ENCODE measurements around the gene MYBPC3. TPM values are rescaled to one million over a fixed set of nuclear protein-coding genes. Genes with fewer than 3 reads are reported as not detected.
"Not testable (repeated sequence)": the region's sequence is repeated elsewhere in the genome, so short reads cannot be mapped to it uniquely, and the experiment has no call there.

Gene MYBPC3
- total RNA-seq, 2 donors from 2014 or later, result not detected

DNA sequence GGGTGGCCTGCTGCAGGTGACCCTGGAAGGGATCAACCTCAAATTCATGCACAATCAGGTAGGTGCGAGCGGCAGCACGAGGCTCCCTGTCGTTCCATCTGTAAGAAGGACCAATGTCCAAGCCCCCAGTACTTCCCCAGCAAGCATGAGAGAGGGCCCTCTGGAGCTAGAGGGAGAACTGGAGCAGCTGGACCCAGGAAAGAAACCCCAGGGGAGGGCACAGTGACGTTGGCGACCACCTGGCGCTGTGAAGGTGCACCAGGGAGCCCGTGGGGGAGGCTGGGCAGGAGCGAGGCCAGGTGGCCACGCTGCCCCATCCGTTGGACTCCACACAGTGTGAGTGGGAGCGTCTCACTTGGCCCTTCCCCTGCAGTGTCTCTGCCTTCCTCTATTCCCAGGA is 28.0 kb downstream of the MYBPC3 start:
- Mint-ChIP-seq H3K36me3 (peaks cover 0 to 6% of the 10 kb centered on the region in 2 donors), H3K27ac (no peak overlapping the region), H3K9me3 (no peaks in the 10 kb centered on the region)
- ATAC-seq, result no peak
- DNase-seq (ENCODE audit: low spot score in 2 of 2), result no peak

DNA sequence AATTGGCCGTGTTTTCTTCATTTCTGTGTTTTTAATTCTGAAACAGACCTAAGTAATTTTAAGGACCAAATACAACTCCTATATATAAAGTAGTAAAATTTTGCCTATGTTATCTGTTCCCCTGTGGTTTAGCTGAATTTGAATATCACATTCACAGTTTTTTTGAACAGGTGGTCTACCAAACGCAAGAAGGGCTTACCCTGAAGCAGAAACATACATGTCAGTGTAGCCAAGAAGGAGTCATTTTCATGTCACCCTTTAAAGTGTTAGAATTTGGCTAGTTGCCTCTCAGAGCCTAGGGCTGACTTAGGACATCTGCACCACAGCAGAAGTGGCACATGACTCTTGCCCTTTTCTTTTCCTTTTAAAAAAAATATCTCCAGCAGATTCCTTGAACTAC is 34.3 kb downstream of the MYBPC3 start:
- DNase-seq (ENCODE audit: low spot score in 2 of 2) (no peak), ATAC-seq (no peak)
- H3K27ac Mint-ChIP-seq, result peak overlapping the region in 1 of 2 donors; percentile 33
- H3K9me3 Mint-ChIP-seq, result no peaks in the 10 kb centered on the region
- H3K36me3 Mint-ChIP-seq, result peaks cover 0 to 11% of the 10 kb centered on the region in 2 donors

DNA sequence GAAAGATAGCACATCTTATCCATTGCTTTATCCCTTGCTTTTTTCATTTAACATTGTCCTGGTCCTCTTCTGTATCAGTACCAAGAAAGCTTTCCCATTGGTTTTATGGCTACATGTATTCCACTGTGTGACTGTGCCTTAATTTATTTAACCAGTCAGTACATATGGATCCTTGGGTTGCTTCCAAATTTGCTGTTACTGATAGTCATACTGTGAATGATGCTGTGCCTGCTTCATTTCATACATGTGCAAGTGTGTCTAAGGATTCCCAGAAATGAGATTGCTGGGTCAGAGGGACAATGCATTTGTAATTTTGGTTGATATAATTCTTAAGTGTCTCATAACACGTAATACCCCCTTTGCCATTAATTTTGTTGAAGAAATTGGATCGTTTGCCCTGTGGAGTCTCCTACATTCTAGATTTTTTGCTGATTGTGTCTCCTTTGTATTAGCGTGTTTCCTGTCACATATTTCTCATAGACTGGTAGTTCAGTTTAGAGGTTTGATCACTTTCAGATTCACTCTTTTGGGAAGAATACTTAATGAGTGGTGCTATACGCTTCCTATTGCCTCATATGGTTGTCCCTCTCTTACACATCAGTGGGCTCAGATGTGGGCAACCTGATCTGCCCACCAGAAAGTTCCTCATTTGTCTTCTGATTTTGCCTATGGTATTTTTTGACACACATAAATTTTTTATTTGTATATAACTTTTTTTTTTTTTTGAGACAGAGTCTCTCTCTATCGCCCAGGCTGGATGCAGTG is 35.3 kb downstream of the MYBPC3 start:
- ATAC-seq (peak; percentile 59 to 88), DNase-seq (ENCODE audit: low spot score in 2 of 2) (no peak)
- peak overlapping the region in 1 of 2 donors; percentile 79 for H3K27ac Mint-ChIP-seq
- H3K9me3 Mint-ChIP-seq, result no peaks in the 10 kb centered on the region
- peaks cover 0 to 11% of the 10 kb centered on the region in 2 donors for H3K36me3 Mint-ChIP-seq

DNA sequence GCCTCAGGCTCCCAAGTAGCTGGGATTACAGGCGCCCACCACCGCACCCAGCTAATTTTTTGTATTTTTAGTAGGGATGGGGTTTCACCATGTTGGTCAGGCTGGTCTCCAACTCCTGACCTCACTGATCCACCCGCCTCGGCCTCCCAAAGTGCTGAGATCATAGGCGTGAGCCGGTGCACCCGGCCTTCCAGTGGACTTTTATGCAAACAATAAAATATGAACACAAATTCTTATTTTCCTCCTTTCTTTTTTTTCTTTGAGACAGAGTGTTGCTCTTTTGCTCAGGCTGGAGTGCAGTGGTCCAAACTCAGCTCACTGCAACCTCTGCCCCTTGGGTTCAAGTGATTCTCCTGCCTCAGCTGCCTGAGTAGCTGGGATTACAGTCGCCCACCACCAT is 36.0 kb downstream of the MYBPC3 start:
- DNase-seq (ENCODE audit: low spot score in 2 of 2); H3K9me3 Mint-ChIP-seq; ATAC-seq: not testable (repeated sequence)
- peaks cover 0 to 11% of the 10 kb centered on the region in 2 donors for H3K36me3 Mint-ChIP-seq
- peak overlapping the region in 1 of 2 donors; percentile 79 for H3K27ac Mint-ChIP-seq

DNA sequence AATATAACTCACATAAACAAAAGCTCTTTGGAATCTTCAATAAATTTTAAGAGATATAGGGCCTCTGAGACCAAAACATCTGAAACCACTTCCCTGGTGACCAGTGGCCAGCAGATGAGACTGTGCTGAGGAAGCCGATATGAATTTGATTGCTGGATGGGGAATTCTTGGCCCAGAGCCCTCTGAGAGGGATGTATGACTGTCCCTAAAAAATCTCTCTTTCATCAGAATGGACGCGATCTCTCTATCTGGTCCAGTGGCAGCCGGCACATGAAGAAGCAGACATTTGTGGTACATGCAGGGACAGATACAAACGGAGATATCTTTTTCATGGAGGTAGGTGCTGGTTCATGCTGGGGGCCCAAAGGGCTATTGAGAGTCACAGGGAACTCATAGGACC is 37.5 kb downstream of the MYBPC3 start:
- H3K36me3 Mint-ChIP-seq, result peaks cover 0 to 11% of the 10 kb centered on the region in 2 donors
- DNase-seq (ENCODE audit: low spot score in 2 of 2), result no peak

DNA sequence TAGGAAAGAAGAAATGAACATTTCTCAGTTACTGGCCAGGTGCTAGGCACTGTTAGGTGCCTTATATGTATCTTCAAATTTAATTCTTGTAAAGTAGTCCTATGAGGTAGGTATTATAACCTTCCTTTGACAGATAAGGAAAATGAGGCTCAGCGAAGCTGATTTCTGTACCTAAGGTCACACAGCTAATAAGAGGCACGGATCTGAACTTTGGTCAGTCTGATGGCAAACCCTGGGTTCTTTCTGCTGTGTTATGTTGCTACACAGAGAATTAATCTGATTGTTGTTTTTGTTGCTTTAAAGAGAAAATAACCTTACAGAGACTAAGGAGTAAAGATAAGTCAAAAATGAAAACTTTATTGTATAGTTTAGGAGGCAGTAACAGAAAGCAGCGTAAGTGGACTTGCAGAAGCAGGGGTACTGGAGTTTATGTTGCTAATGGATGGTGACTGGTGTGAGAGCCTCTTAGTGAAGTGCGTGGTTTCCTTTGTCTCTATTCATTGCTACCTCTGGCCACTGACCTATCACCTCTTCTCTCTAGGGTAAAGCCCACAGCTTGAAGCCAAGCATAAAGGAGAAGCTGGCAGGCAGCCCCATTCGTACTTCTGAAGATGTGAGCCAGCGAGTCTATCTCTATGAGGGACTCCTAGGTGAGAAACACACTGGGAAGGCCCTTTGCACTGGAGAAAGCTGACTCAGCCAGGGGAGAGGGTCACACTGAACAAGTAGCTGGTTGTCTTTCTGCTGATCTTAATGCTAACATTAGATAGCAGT is 44.3 kb downstream of the MYBPC3 start:
- DNase-seq (ENCODE audit: low spot score in 2 of 2) (no peak), ATAC-seq (no peak)
- H3K36me3 Mint-ChIP-seq, result peaks cover 15 to 17% of the 10 kb centered on the region in 2 donors
- peak overlapping the region in 1 of 2 donors; percentile 62 for H3K27ac Mint-ChIP-seq
- no peaks in the 10 kb centered on the region for H3K9me3 Mint-ChIP-seq

More for the DNA sequence above, 37.5 kb downstream of the MYBPC3 start:
- Mint-ChIP-seq H3K27ac (no peak overlapping the region), H3K9me3 (no peaks in the 10 kb centered on the region)
- ATAC-seq, result no peak

DNA sequence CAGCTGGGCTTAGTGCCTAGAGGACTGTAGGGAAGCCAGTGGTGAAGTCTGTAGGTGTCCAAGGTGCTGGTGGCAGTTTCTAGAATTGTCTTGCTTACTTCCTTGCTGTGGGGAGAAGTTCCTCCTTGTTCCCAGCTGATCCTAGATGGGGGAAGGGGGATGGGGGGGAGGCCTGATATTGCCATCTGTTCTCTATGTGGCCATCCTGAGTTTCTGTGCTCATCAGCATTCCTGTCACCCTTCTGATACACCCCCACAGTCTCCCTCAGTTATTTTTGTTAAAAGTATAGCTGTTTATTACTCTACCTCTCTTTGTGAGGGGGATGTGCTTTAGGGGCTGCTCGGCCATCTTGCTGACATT is 46.0 kb downstream of the MYBPC3 start:
- peak overlapping the region in 1 of 2 donors; percentile 72 for H3K27ac Mint-ChIP-seq
- ATAC-seq (no peak), DNase-seq (ENCODE audit: low spot score in 2 of 2) (no peak)
- H3K36me3 Mint-ChIP-seq, result peaks cover 31 to 34% of the 10 kb centered on the region in 2 donors
- H3K9me3 Mint-ChIP-seq, result peaks cover 7 to 8% of the 10 kb centered on the region in 2 donors

DNA sequence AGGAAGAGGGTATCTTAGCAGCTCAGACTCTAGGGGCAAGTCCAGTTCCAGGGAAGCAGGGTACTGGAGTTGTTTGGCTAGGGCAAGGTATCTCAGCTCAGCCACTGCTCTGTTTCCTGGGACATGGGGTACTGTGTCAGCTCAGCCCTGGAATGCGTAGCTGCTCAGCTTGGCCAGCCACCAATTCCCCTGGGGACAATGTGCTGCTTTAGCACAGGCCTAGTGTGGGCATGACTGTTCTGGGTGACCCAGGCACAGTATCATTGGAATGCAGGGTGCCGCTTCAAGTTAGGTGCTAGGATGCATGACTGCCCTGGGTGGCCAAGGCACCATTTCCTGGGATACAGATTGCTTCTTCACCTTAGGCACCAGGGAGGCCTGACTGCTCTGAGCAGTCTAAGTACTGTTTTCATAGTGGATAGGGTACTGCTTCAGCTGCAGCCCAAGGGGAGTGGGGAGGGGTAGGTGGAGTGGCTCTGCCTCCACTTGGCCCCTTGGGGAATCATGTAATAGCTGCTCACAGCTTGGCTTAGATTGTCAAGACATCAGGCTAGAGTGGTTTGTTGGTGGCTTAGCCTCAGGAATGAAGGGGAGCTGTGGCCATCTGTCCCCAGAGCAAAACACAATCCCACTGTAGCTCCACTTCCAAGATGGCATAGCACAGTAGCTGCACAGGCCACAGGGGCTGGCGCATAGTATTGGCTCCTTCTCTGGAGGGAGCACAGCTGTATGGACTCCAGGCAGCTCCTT is 46.6 kb downstream of the MYBPC3 start:
- DNase-seq (ENCODE audit: low spot score in 2 of 2) (peak in 1 of 2 donors; percentile 18), ATAC-seq (peak in 1 of 2 donors; percentile 24)
- Mint-ChIP-seq H3K27ac (no peak overlapping the region), H3K9me3 (peaks cover 7 to 8% of the 10 kb centered on the region in 2 donors), H3K36me3 (peaks cover 37 to 40% of the 10 kb centered on the region in 2 donors)

DNA sequence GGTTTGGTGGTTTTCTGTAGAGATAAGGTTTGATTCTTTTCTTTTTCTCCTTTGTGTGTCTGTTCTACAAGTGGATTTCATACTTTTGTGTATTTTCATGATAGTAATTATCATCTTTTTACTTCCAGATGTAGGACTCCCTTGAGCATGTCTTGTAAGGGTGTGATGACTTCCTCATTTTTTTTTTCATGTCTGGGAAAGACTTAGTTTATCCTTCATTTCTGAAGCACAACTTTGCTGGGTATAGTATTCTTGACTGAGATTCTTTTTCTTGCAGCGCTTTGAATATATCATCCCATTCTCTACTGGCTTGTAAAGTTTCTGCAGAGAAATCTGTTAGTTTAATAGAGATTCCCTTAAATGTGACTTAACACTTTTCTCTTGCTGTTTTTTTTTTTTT is 49.6 kb downstream of the MYBPC3 start:
- peaks cover 62 to 67% of the 10 kb centered on the region in 2 donors for H3K36me3 Mint-ChIP-seq
- DNase-seq (ENCODE audit: low spot score in 2 of 2), result no peak
- peak overlapping the region; percentile 3 to 55 for H3K27ac Mint-ChIP-seq
- peaks cover 7 to 8% of the 10 kb centered on the region in 2 donors for H3K9me3 Mint-ChIP-seq
- ATAC-seq, result no peak

DNA sequence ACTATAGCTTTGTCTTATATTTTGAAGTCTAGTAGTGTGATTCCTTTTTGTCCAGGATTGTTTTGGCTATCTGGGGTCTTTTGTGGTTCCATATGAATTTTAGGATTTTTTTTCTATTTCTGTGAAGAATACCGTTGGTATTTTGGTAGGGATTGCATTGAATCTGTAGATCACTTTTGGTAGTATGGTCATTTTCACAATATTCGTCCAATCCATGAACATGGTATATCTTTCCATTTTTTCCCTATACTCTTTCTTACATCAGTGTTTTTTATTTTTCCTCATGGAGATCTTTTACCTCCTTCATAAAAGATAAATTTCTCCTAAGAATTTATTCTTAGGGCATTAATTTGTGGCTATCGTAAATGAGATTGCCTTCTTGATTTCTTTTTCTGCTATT is 53.4 kb downstream of the MYBPC3 start:
- no peak overlapping the region for H3K27ac Mint-ChIP-seq
- peaks cover 7 to 8% of the 10 kb centered on the region in 2 donors for H3K9me3 Mint-ChIP-seq
- DNase-seq (ENCODE audit: low spot score in 2 of 2) (no peak), ATAC-seq (no peak)
- peaks cover 55 to 60% of the 10 kb centered on the region in 2 donors for H3K36me3 Mint-ChIP-seq

DNA sequence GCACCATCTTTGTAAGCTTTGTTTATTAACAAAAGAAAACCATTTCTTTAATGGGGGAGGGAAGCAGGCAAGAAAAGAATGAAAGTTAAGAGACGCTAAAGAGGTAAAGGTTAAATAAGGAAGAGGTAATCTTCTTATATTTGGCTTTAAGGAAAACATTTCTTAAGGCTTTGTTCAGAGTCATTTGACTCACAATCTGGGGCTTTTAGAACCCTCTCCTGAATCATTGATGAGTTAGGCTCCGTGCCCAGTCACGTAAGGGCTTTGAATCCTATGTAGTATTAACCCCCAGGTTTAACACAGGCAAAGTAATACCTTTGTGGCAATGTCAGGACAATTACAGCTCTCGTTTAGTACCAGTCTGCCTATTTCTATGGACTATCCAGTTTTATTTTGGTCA is 56.5 kb downstream of the MYBPC3 start:
- Mint-ChIP-seq H3K9me3 (no peaks in the 10 kb centered on the region), H3K27ac (no peak overlapping the region), H3K36me3 (peaks cover 31% of the 10 kb centered on the region in 2 donors)
- no peak for ATAC-seq
- no peak for DNase-seq (ENCODE audit: low spot score in 2 of 2)

DNA sequence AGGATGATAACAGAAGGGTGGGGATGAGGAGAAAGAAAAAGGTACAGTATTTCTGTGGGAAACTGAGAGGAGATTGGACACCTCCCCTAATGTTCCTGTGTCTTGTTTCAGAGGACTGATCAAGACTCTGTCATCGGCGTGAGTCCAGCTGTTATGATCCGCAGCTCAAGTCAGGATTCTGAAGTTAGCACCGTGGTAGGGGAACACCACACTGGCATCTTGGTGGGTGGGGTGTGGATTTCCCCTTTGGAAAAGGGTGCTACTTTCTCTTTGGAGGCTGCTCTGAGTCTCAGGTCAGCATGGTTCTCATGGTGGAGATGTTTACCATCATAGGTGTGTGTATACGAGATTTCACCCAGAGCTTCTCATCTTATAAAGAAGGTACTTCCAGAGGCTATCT is 57.1 kb downstream of the MYBPC3 start:
- DNase-seq (ENCODE audit: low spot score in 2 of 2) (no peak), ATAC-seq (no peak)
- peaks cover 24 to 25% of the 10 kb centered on the region in 2 donors for H3K36me3 Mint-ChIP-seq
- H3K9me3 Mint-ChIP-seq, result no peaks in the 10 kb centered on the region
- H3K27ac Mint-ChIP-seq, result peak overlapping the region in 1 of 2 donors; percentile 77

DNA sequence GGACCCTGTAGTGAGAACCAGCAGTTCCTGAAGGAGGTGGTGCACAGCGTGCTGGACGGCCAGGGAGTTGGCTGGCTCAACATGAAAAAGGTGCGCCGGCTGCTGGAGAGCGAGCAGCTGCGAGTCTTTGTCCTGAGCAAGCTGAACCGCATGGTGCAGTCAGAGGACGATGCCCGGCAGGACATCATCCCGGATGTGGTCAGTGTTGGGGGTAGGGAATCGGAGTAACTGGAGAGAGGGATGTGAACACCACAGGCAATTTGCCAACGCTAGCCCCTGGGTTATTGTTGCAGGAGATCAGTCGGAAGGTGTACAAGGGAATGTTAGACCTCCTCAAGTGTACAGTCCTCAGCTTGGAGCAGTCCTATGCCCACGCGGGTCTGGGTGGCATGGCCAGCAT is 62.6 kb downstream of the MYBPC3 start:
- DNase-seq (ENCODE audit: low spot score in 2 of 2) (no peak), ATAC-seq (no peak)
- H3K27ac Mint-ChIP-seq, result no peak overlapping the region
- H3K36me3 Mint-ChIP-seq, result peaks cover 8 to 17% of the 10 kb centered on the region in 2 donors
- H3K9me3 Mint-ChIP-seq, result no peaks in the 10 kb centered on the region

DNA sequence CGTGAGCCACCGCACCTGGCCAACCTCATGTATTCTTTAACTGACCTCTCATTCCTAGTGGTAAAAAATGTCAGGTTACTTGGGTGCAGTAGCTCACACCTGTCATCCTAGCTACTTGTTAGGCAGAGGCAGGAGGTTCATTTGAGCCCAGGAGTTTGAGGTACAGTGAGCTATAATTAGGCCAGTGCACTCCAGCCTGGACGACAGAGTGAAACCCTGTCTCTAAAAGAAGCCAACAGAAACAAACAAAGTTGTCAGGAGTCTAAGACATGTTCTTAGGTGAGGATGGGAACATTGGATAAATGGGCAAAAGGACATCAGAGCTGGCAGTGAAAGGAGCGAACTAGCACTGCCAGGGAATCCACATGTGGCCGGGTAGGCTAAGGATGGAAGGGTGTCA is 64.4 kb downstream of the MYBPC3 start:
- ATAC-seq, result no peak
- peaks cover 8 to 29% of the 10 kb centered on the region in 2 donors for H3K36me3 Mint-ChIP-seq
- no peak overlapping the region for H3K27ac Mint-ChIP-seq

DNA sequence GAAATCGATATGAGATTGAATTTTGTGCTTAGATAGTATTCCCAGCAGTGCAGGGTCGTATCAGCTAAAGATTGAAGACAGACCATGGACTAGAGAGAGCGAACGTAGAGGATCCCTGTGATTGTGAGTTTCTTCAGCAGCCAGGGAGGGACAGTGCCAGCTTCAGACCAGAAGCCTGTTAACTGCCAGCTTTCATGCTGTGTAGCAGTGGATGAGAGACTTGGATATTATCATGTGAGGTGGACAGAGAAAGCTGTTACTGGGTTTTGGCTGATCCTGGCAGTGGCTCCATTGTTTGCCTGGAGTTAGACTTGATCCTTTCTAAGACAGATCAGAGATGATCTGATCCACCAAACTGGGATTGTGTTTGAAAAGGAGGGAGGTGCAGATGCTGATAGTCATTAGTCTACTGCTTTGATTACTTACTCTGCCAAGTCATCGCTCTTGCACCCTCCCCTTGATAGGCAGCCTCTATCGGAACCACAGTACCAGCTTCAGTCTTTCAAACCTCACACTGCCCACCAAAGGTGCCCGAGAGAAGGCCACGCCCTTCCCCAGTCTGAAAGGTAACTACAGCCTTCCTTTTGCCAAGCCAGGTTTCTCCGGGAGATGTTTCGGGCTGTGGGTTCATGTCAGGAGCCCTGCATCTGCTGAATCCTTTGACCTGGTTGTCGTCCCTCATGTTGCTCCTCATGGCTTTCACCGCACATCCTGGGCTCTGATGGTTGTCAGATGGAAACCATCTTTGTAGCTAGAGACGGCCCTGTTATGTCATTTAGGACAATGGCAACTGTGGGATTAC is 66.3 kb downstream of the MYBPC3 start:
- Mint-ChIP-seq H3K9me3 (no peaks in the 10 kb centered on the region), H3K36me3 (peaks cover 8 to 34% of the 10 kb centered on the region in 2 donors), H3K27ac (peak overlapping the region; percentile 1 to 81)
- DNase-seq (ENCODE audit: low spot score in 2 of 2) (no peak), ATAC-seq (no peak)

More for the DNA sequence above, 64.4 kb downstream of the MYBPC3 start:
- no peak for DNase-seq (ENCODE audit: low spot score in 2 of 2)
- H3K9me3 Mint-ChIP-seq, result no peaks in the 10 kb centered on the region

DNA sequence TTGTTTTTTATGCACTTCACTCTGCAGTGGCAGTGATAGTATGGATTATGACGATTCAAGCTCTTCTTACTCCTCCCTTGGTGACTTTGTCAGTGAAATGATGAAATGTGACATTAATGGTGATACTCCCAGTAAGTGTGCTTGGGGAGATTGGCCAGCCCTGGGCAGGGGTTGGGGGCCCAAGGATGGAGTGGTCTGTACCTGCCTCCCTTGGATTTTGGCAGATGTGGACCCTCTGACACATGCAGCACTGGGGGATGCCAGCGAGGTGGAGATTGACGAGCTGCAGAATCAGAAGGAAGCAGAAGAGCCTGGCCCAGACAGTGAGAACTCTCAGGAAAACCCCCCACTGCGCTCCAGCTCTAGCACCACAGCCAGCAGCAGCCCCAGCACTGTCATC is 68.4 kb downstream of the MYBPC3 start:
- H3K36me3 Mint-ChIP-seq, result peaks cover 2 to 30% of the 10 kb centered on the region in 2 donors
- ATAC-seq (no peak), DNase-seq (ENCODE audit: low spot score in 2 of 2) (no peak)
- H3K27ac Mint-ChIP-seq, result peak overlapping the region in 1 of 2 donors; percentile 2
- H3K9me3 Mint-ChIP-seq, result no peaks in the 10 kb centered on the region

Measured in activated naive CD4-positive, alpha-beta T cell treated with anti-CD3 and anti-CD28 coated beads, Interleukin-2, amount 50 U/mL, for 72 hours (primary cell).